Measurements from ENCODE around the gene PTX3.

The PTX3 gene

DNA sequence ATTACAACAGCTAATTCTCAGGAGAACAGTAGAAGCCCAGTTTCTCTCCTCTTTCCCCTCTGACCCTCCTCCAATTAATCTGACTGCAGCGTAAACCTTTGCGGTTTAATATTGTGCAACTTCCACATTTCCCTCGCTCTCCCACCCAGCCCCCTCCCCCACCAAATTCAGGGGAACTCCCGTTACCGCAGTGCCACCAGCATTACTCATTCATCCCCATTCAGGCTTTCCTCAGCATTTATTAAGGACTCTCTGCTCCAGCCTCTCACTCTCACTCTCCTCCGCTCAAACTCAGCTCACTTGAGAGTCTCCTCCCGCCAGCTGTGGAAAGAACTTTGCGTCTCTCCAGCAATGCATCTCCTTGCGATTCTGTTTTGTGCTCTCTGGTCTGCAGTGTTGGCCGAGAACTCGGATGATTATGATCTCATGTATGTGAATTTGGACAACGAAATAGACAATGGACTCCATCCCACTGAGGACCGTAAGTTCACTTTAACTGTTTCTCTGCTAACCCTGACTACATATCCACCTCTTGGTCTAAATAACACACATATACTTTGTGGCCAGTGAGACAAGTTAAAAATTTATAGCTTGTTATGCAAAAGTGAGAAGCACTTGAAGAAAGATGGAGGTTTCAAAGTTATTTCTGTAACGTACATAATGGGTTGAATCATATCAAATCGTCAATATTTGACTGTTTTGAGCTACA is at the start of gene PTX3:
PTX3 (plus strand) TSS at position 268 of the 709 bp plus-strand sequence; CDS start at position 352, 84 bp downstream.
- H3K9ac ChIP-seq (ENCODE audit: low read depth, low read length): peak within 1 kb of the TSS; percentile 82
- H3K36me3 ChIP-seq (ENCODE audit: insufficient read depth, low read depth, low read length): no peaks in the 10 kb centered on the region
- H3K27ac ChIP-seq (ENCODE audit: low read length): no peak within 1 kb of the TSS
- 0 out of 2 replicates have a peak, but pooled peaks cover 3% of the 10 kb centered on the region for H3K4me1 ChIP-seq (ENCODE audit: insufficient read depth, low read length)
- H3K27me3 ChIP-seq (ENCODE audit: insufficient read depth, low read length): peaks cover 33% of the 10 kb centered on the region
- peak within 1 kb of the TSS; percentile 86 for H3K4me3 ChIP-seq (ENCODE audit: low read length)
- no peaks in the 10 kb centered on the region for H3K9me3 ChIP-seq (ENCODE audit: insufficient read depth, low read depth, low read length)

DNA sequence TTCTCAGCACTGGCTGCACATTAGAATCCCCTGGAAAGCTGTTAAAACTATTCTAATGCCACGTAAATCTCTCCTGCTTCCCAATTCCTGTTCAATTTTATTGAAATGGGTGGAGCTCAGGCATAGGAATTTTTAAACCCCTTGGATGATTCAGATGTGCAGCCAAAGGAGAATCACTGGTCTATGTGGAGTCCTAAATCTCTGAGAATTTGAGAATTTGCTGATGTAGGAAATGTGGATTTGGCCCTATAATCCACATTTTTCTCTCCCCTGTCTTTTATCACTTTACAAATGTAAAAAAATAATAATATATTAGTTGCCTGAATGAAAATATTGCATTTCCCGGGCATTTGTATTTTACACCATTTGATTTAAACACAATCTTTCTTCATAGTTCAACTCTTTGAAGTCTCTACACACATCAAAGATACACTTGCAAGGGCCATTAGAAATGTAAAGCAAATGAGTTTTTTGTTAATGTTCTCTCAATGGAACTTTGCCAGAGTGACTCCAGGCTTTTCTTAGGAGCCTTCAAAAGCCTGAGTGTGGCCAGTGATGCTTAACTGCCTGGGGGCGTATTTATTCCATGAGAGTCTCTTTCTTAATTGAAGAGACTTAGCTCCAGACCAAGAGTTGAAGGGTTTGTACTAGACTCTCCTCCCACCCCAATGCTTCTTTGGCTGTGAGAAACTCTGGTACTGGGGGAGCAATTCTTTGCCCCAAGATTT is 48.8 kb upstream of the PTX3 start:
- Histone ChIP-seq H3K4me1 (ENCODE audit: insufficient read depth, low read length) (no peaks in the 10 kb centered on the region), H3K9ac (ENCODE audit: low read depth, low read length) (no peak overlapping the region), H3K36me3 (ENCODE audit: insufficient read depth, low read depth, low read length) (no peaks in the 10 kb centered on the region), H3K27me3 (ENCODE audit: insufficient read depth, low read length) (no peaks in the 10 kb centered on the region), H3K4me3 (ENCODE audit: low read length) (no peak overlapping the region), H3K27ac (ENCODE audit: low read length) (no peak overlapping the region), H3K9me3 (ENCODE audit: insufficient read depth, low read depth, low read length) (no peaks in the 10 kb centered on the region)

DNA sequence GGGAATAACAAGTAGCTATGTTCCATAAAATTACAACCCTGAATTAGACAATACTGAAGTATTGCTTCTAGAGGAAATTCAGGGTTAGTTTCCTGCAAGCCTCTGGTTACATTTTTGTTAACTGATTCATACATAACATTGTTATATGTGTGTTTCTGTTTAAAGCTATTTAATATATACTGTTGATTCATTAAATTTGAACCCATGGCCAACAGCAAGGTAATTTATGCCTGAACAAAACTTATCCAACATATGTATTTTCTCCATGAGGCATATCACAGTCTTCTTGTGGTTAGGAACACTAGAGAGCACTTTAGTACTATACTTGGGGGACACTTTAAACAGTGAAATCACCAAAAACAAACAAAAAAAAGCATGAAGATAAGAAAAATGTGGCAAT is 47.7 kb upstream of the PTX3 start:
- no peak overlapping the region for H3K4me3 ChIP-seq (ENCODE audit: low read length)
- no peak overlapping the region for H3K27ac ChIP-seq (ENCODE audit: low read length)
- H3K9me3 ChIP-seq (ENCODE audit: insufficient read depth, low read depth, low read length): no peaks in the 10 kb centered on the region
- H3K9ac ChIP-seq (ENCODE audit: low read depth, low read length): no peak overlapping the region
- no peaks in the 10 kb centered on the region for H3K4me1 ChIP-seq (ENCODE audit: insufficient read depth, low read length)
- H3K27me3 ChIP-seq (ENCODE audit: insufficient read depth, low read length): no peaks in the 10 kb centered on the region
- no peaks in the 10 kb centered on the region for H3K36me3 ChIP-seq (ENCODE audit: insufficient read depth, low read depth, low read length)

DNA sequence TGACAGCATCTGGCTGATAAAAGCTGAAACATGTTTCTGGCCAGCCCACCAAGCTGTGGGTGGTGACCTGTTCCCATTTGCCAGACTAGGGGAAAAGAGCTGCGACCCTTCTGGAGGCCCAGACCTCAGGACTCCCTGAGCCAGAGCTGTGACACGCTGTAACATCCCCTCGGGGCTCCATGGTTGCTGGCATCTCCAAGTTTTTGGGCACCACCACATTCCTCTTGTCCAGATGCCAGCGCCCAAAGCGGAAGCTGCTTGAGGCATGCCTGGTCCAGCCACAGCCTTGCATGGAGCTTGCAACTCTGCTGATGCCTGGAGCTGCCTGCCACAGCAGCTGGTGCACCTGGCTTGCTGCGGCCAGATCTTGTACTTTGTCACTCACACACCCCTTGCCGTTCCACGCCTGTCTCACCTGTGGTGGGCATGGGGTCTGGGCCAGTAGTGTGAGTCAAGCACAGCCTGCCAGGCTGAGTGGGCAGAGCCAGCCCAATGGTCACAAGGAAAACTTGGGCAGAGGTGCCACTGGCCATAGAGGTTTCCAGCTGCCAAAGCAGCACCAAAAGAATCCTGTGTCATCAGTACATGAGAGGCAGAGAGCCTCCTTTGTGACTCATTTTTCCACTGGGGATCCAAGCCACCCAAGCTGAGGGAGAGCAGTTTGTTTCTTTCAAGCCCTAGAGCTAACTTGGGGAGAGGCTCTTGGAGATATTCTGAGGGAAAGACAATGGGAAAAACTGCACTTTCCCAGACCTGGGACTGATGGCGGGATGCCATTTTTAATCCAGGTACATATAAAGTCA is 45.7 kb upstream of the PTX3 start:
- Histone ChIP-seq H3K27ac (ENCODE audit: low read length) (no peak overlapping the region), H3K4me1 (ENCODE audit: insufficient read depth, low read length) (no peaks in the 10 kb centered on the region), H3K36me3 (ENCODE audit: insufficient read depth, low read depth, low read length) (no peaks in the 10 kb centered on the region), H3K9ac (ENCODE audit: low read depth, low read length) (no peak overlapping the region), H3K9me3 (ENCODE audit: insufficient read depth, low read depth, low read length) (no peaks in the 10 kb centered on the region), H3K27me3 (ENCODE audit: insufficient read depth, low read length) (no peaks in the 10 kb centered on the region), H3K4me3 (ENCODE audit: low read length) (no peak overlapping the region)

DNA sequence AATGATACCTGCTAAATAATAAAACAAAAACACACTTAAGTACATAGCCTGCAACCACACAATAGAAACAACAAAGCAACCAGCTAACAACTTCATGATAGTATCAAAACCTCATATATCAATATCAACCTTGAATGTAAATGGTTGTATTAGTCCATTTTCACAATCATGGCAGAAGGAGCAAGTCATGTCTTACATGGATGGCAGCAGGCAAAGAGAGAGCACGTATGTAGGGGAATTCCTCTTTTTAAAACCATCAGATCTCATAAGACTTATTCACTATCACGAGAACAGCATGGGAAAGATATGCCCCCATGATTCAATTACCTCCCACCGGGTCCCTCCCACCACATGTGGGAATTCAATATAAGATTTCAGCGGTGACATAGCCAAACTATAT is 44.5 kb upstream of the PTX3 start:
- Histone ChIP-seq H3K9me3 (ENCODE audit: insufficient read depth, low read depth, low read length) (no peaks in the 10 kb centered on the region), H3K4me3 (ENCODE audit: low read length) (no peak overlapping the region), H3K27me3 (ENCODE audit: insufficient read depth, low read length) (no peaks in the 10 kb centered on the region), H3K4me1 (ENCODE audit: insufficient read depth, low read length) (no peaks in the 10 kb centered on the region), H3K36me3 (ENCODE audit: insufficient read depth, low read depth, low read length) (no peaks in the 10 kb centered on the region), H3K9ac (ENCODE audit: low read depth, low read length) (no peak overlapping the region), H3K27ac (ENCODE audit: low read length) (no peak overlapping the region)

DNA sequence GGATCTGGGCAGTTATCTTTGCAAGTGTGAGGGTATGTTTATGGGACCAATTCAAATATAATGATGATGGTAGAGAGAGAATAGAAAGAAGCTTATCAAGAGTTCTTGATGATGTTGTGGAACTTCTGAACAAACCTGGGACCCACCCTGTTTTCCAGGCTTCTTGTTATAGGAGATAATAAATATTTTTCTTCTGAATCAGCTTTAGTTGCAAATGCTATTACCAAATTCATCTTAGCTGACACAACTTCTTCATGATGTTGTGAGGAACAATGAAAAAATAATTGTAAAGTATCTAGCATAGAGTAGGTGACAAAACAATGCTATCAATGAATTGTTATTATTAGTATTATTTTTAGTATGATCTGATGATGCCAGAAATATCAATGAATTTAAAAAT is 43.5 kb upstream of the PTX3 start:
- Histone ChIP-seq H3K27me3 (ENCODE audit: insufficient read depth, low read length) (no peaks in the 10 kb centered on the region), H3K9me3 (ENCODE audit: insufficient read depth, low read depth, low read length) (no peaks in the 10 kb centered on the region), H3K4me3 (ENCODE audit: low read length) (no peak overlapping the region), H3K36me3 (ENCODE audit: insufficient read depth, low read depth, low read length) (no peaks in the 10 kb centered on the region), H3K4me1 (ENCODE audit: insufficient read depth, low read length) (no peaks in the 10 kb centered on the region), H3K9ac (ENCODE audit: low read depth, low read length) (no peak overlapping the region), H3K27ac (ENCODE audit: low read length) (no peak overlapping the region)

DNA sequence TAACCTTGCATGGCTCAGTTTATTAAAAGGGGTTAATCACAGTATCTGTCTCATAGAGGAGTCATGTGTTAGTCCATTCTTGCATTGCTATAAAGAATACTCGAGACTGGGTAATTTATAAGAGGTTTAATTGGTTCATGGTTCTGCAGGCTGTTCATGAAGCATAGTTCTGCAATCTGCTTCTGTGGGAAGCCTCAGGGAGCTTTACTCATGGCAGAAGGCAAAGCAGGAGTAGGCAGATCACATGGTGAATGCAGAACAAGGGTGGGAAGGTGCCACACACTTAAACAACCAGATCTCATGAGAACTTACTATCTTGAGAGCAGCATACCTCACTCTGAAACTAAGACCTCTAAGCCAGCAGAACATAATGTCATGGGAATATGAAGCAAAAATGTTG is 42.2 kb upstream of the PTX3 start:
- Histone ChIP-seq H3K27ac (ENCODE audit: low read length) (no peak overlapping the region), H3K9me3 (ENCODE audit: insufficient read depth, low read depth, low read length) (no peaks in the 10 kb centered on the region), H3K4me3 (ENCODE audit: low read length) (no peak overlapping the region), H3K36me3 (ENCODE audit: insufficient read depth, low read depth, low read length) (no peaks in the 10 kb centered on the region), H3K9ac (ENCODE audit: low read depth, low read length) (no peak overlapping the region), H3K27me3 (ENCODE audit: insufficient read depth, low read length) (no peaks in the 10 kb centered on the region), H3K4me1 (ENCODE audit: insufficient read depth, low read length) (no peaks in the 10 kb centered on the region)

DNA sequence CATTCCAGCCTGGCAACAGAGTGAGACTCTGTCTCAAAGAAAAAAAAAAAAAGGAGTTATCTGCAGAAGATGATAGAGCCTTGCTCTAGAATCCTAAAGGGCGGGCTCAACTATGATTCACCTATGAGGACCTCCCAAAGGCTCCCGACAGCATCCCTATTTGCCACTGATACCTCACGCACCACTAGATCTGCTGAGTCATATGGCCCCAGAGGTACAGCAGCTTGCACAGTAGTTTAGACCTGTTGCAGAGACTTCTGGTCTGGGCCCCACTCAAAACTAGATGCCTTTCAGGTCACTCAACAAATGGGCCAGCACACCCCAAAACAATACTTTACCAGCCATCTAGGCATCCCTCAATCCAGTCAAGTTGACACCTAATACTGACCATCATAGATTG is 38.1 kb upstream of the PTX3 start:
- H3K4me1 ChIP-seq (ENCODE audit: insufficient read depth, low read length): no peaks in the 10 kb centered on the region
- H3K27me3 ChIP-seq (ENCODE audit: insufficient read depth, low read length): no peaks in the 10 kb centered on the region
- H3K9me3 ChIP-seq (ENCODE audit: insufficient read depth, low read depth, low read length): no peaks in the 10 kb centered on the region
- no peak overlapping the region for H3K9ac ChIP-seq (ENCODE audit: low read depth, low read length)
- H3K27ac ChIP-seq (ENCODE audit: low read length): no peak overlapping the region
- no peaks in the 10 kb centered on the region for H3K36me3 ChIP-seq (ENCODE audit: insufficient read depth, low read depth, low read length)
- no peak overlapping the region for H3K4me3 ChIP-seq (ENCODE audit: low read length)

DNA sequence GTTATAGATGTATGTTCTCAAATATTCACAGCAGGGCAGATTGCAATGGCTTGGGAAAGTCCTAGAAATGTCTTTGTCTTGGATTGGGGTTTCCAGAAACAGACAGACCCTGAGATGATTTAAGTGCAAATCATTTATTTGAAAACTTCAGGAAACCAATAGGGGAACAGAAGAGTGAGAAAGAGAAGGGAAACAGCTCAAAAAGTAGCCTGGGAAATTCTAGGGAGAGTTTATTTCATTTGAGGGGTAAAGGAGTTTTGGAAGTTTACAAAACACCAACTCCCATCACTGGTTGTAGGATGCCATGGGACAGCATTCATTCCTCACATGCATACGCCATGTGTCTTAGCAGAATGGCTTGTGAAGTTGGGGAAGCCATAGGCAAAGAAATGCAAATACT is 32.3 kb upstream of the PTX3 start:
- Histone ChIP-seq H3K4me1 (ENCODE audit: insufficient read depth, low read length) (peaks cover 7% of the 10 kb centered on the region), H3K4me3 (ENCODE audit: low read length) (no peak overlapping the region), H3K9me3 (ENCODE audit: insufficient read depth, low read depth, low read length) (no peaks in the 10 kb centered on the region), H3K9ac (ENCODE audit: low read depth, low read length) (no peak overlapping the region), H3K27me3 (ENCODE audit: insufficient read depth, low read length) (no peaks in the 10 kb centered on the region), H3K27ac (ENCODE audit: low read length) (no peak overlapping the region), H3K36me3 (ENCODE audit: insufficient read depth, low read depth, low read length) (no peaks in the 10 kb centered on the region)

DNA sequence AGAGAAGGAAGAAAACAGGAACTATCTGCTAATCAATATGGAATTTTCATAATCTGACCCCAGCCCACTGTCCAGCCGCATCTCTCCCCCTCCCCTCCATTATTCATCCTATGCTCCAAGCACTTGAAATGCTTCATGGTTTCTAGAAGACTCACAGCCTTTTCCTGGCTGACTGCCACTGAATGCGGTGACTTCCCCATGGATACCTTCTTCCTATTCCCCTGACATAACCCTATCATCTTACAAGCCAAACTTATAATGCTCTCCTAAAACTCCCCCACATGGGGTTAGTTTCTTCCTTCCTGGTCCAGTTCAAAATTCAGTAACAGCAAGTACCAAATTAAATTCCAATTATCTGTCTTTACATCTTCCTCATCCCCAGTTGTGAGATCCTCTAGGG is 31.2 kb upstream of the PTX3 start:
- Histone ChIP-seq H3K27me3 (ENCODE audit: insufficient read depth, low read length) (no peaks in the 10 kb centered on the region), H3K4me1 (ENCODE audit: insufficient read depth, low read length) (peaks cover 7% of the 10 kb centered on the region), H3K36me3 (ENCODE audit: insufficient read depth, low read depth, low read length) (no peaks in the 10 kb centered on the region), H3K9ac (ENCODE audit: low read depth, low read length) (no peak overlapping the region), H3K4me3 (ENCODE audit: low read length) (no peak overlapping the region), H3K27ac (ENCODE audit: low read length) (no peak overlapping the region), H3K9me3 (ENCODE audit: insufficient read depth, low read depth, low read length) (no peaks in the 10 kb centered on the region)

DNA sequence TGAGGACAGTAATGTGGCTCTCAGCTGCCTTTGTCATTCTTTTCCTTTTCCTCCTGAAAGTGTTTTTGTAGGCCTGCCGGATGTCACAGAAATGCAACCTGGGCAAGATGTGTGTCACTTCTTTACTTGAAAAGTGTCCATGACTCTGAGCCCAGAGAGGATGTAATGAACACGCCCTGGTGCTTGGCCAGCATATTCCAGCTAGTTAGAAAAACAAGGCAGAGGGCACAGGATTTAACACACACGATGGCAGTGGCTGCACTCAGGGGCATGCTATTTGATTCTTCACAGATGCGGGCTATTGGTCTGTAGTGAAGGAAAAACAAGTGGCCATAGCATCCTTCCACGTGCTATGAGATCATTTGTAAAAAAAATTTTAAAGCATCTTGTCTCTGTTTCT is 30.3 kb upstream of the PTX3 start:
- Histone ChIP-seq H3K36me3 (ENCODE audit: insufficient read depth, low read depth, low read length) (no peaks in the 10 kb centered on the region), H3K9ac (ENCODE audit: low read depth, low read length) (no peak overlapping the region), H3K27me3 (ENCODE audit: insufficient read depth, low read length) (no peaks in the 10 kb centered on the region), H3K4me1 (ENCODE audit: insufficient read depth, low read length) (peaks cover 7% of the 10 kb centered on the region), H3K4me3 (ENCODE audit: low read length) (no peak overlapping the region), H3K27ac (ENCODE audit: low read length) (no peak overlapping the region), H3K9me3 (ENCODE audit: insufficient read depth, low read depth, low read length) (no peaks in the 10 kb centered on the region)
